Measurements from ENCODE around the gene SLAMF8. TPM values are rescaled to one million over a fixed set of nuclear protein-coding genes. Genes with fewer than 3 reads are reported as not detected.

The SLAMF8 gene
- total and polyA plus RNA-seq, 10 donors, result 12.9 to 40.0 (median 18.7) TPM

- TF ChIP-seq CTCF (IDR thresholded peaks at IDR 0.05 in 8 of 11, conservative IDR thresholded peaks at IDR 0.05 in 3 of 11) (no peak), POLR2A (IDR thresholded peaks at IDR 0.05) (no peak), POLR2AphosphoS5 (IDR thresholded peaks at IDR 0.05) (no peak)
- Histone ChIP-seq H3K4me3 (no peak overlapping the region), H3K4me1 (no peaks in the 10 kb centered on the region), H3K27ac (no peak overlapping the region), H3K27me3 (replicated peaks in 1 of 7) (no peaks in the 10 kb centered on the region), H3K9me3 (no peaks in the 10 kb centered on the region), H3K36me3 (no peaks in the 10 kb centered on the region)
- intact Hi-C loops (cut with DNase I; ENCODE audit: low total_unique reads), result no loop called here
- DNase-seq, result no peak
- 91 to 97% (median 94%) methylated on average over 8 of the region's 8 CpGs for WGBS, 5 donors
Measured at GRCh38 chr1:159815926-159816325, 10.7 kb upstream of the SLAMF8 start.

- no peaks in the 10 kb centered on the region for H3K27me3 ChIP-seq (replicated peaks in 1 of 7)
- intact Hi-C loops (cut with DNase I; ENCODE audit: low total_unique reads), result no loop called here
- H3K4me1 ChIP-seq, result no peaks in the 10 kb centered on the region
- H3K9me3 ChIP-seq, result no peaks in the 10 kb centered on the region
- no peak overlapping the region for H3K4me3 ChIP-seq
- WGBS, 5 donors, result 85 to 92% (median 87%) methylated on average over 11 of the region's 11 CpGs
- H3K27ac ChIP-seq, result no peak overlapping the region
- H3K36me3 ChIP-seq, result no peaks in the 10 kb centered on the region
- TF ChIP-seq CTCF (IDR thresholded peaks at IDR 0.05 in 8 of 11, conservative IDR thresholded peaks at IDR 0.05 in 3 of 11) (no peak), POLR2A (IDR thresholded peaks at IDR 0.05) (no peak), POLR2AphosphoS5 (IDR thresholded peaks at IDR 0.05) (no peak)
- DNase-seq, result no peak
Measured at GRCh38 chr1:159817276-159818041, 9.2 kb upstream of the SLAMF8 start.

- no peak for DNase-seq
- no peak for TF ChIP-seq CTCF (IDR thresholded peaks at IDR 0.05 in 8 of 11, conservative IDR thresholded peaks at IDR 0.05 in 3 of 11)
- TF ChIP-seq POLR2A (IDR thresholded peaks at IDR 0.05), result no peak
- TF ChIP-seq POLR2AphosphoS5 (IDR thresholded peaks at IDR 0.05), result no peak
- WGBS, 5 donors, result 51 to 90% (median 74%) methylated on average over 9 of the region's 9 CpGs
Measured at GRCh38 chr1:159821171-159821867, 5.4 kb upstream of the SLAMF8 start.

GRCh38 chr1:159823406-159823805, 3.3 kb upstream of the SLAMF8 start:
- DNase-seq, result no peak
- H3K9me3 ChIP-seq, result no peaks in the 10 kb centered on the region
- no peaks in the 10 kb centered on the region for H3K27me3 ChIP-seq (replicated peaks in 1 of 7)
- intact Hi-C loops (cut with DNase I; ENCODE audit: low total_unique reads), result no loop called here
- no peak for TF ChIP-seq POLR2A (IDR thresholded peaks at IDR 0.05)
- peaks cover 8 to 53% (median 37%) of the 10 kb centered on the region in 6 donors for H3K4me1 ChIP-seq
- 73 to 87% (median 84%) methylated on average over 5 to 7 of the region's 7 CpGs for WGBS, 5 donors
- no peaks in the 10 kb centered on the region for H3K36me3 ChIP-seq
- H3K4me3 ChIP-seq, result no peak overlapping the region
- H3K27ac ChIP-seq, result no peak overlapping the region

More at GRCh38 chr1:159821171-159821867, 5.4 kb upstream of the SLAMF8 start:
- intact Hi-C loops (cut with DNase I; ENCODE audit: low total_unique reads), result no loop called here
- no peaks in the 10 kb centered on the region for H3K27me3 ChIP-seq (replicated peaks in 1 of 7)
- H3K9me3 ChIP-seq, result no peaks in the 10 kb centered on the region
- no peaks in the 10 kb centered on the region for H3K36me3 ChIP-seq
- no peak overlapping the region for H3K4me3 ChIP-seq
- H3K27ac ChIP-seq, result no peak overlapping the region
- peaks cover 2 to 32% (median 17%) of the 10 kb centered on the region in 6 donors for H3K4me1 ChIP-seq
